ENCODE data around the gene AMPH.

AMPH gene

GRCh38 chr7:38478404-38478803 is 152.8 kb downstream of the AMPH start:
- no peaks in the 10 kb centered on the region for H3K9me3 ChIP-seq (ENCODE audit: insufficient read depth, low read length)
- no peaks in the 10 kb centered on the region for H3K36me3 ChIP-seq (ENCODE audit: low read length)
- H3K9ac ChIP-seq (ENCODE audit: low read length): no peak overlapping the region
- no peak overlapping the region for H3K4me2 ChIP-seq (ENCODE audit: low read depth, low read length, poor library complexity, severe bottlenecking)
- no peaks in the 10 kb centered on the region for H3K27me3 ChIP-seq (ENCODE audit: low read length)
- H4K20me1 ChIP-seq (ENCODE audit: low read depth, low read length): no peaks in the 10 kb centered on the region
- H3F3A ChIP-seq (ENCODE audit: insufficient read depth): no peaks in the 10 kb centered on the region
- TF ChIP-seq CTCF (IDR thresholded peaks at IDR 0.05; ENCODE audit: insufficient read depth, low read length, poor library complexity, severe bottlenecking) (no peak), EZH2phosphoT487 (conservative IDR thresholded peaks at IDR 0.05; ENCODE audit: low read length) (no peak)
- no peak overlapping the region for H3K27ac ChIP-seq (ENCODE audit: low read depth, low read length)
- H3K79me2 ChIP-seq (ENCODE audit: insufficient read depth, low read length): no peaks in the 10 kb centered on the region
- no peak overlapping the region for H3K4me3 ChIP-seq (ENCODE audit: insufficient read depth, low read length, poor library complexity, severe bottlenecking)
- no peaks in the 10 kb centered on the region for H3K9me2 ChIP-seq (replicated peaks; ENCODE audit: insufficient read depth, low read length)
- H2AFZ ChIP-seq (ENCODE audit: low read depth, low read length, severe bottlenecking): no peak overlapping the region

GRCh38 chr7:38477333-38477732 is 153.8 kb downstream of the AMPH start:
- Histone ChIP-seq H3K36me3 (ENCODE audit: low read length) (no peaks in the 10 kb centered on the region), H3K27ac (ENCODE audit: low read depth, low read length) (no peak overlapping the region), H3K4me3 (ENCODE audit: insufficient read depth, low read length, poor library complexity, severe bottlenecking) (no peak overlapping the region), H3F3A (ENCODE audit: insufficient read depth) (no peaks in the 10 kb centered on the region), H3K4me2 (ENCODE audit: low read depth, low read length, poor library complexity, severe bottlenecking) (no peak overlapping the region), H4K20me1 (ENCODE audit: low read depth, low read length) (no peaks in the 10 kb centered on the region), H2AFZ (ENCODE audit: low read depth, low read length, severe bottlenecking) (no peak overlapping the region), H3K27me3 (ENCODE audit: low read length) (no peaks in the 10 kb centered on the region), H3K9ac (ENCODE audit: low read length) (no peak overlapping the region), H3K9me2 (replicated peaks; ENCODE audit: insufficient read depth, low read length) (no peaks in the 10 kb centered on the region), H3K9me3 (ENCODE audit: insufficient read depth, low read length) (no peaks in the 10 kb centered on the region), H3K79me2 (ENCODE audit: insufficient read depth, low read length) (no peaks in the 10 kb centered on the region)
- TF ChIP-seq EZH2phosphoT487 (conservative IDR thresholded peaks at IDR 0.05; ENCODE audit: low read length): no peak
- no peak for TF ChIP-seq CTCF (IDR thresholded peaks at IDR 0.05; ENCODE audit: insufficient read depth, low read length, poor library complexity, severe bottlenecking)

GRCh38 chr7:38476764-38477163 is 154.4 kb downstream of the AMPH start:
- no peaks in the 10 kb centered on the region for H3K9me3 ChIP-seq (ENCODE audit: insufficient read depth, low read length)
- no peak overlapping the region for H3K4me3 ChIP-seq (ENCODE audit: insufficient read depth, low read length, poor library complexity, severe bottlenecking)
- TF ChIP-seq EZH2phosphoT487 (conservative IDR thresholded peaks at IDR 0.05; ENCODE audit: low read length) (no peak), CTCF (IDR thresholded peaks at IDR 0.05; ENCODE audit: insufficient read depth, low read length, poor library complexity, severe bottlenecking) (no peak)
- no peaks in the 10 kb centered on the region for H3K9me2 ChIP-seq (replicated peaks; ENCODE audit: insufficient read depth, low read length)
- no peak overlapping the region for H3K27ac ChIP-seq (ENCODE audit: low read depth, low read length)
- no peak overlapping the region for H3K4me2 ChIP-seq (ENCODE audit: low read depth, low read length, poor library complexity, severe bottlenecking)
- no peaks in the 10 kb centered on the region for H4K20me1 ChIP-seq (ENCODE audit: low read depth, low read length)
- H2AFZ ChIP-seq (ENCODE audit: low read depth, low read length, severe bottlenecking): no peak overlapping the region
- H3F3A ChIP-seq (ENCODE audit: insufficient read depth): no peaks in the 10 kb centered on the region
- H3K36me3 ChIP-seq (ENCODE audit: low read length): no peaks in the 10 kb centered on the region
- no peaks in the 10 kb centered on the region for H3K27me3 ChIP-seq (ENCODE audit: low read length)
- H3K9ac ChIP-seq (ENCODE audit: low read length): no peak overlapping the region
- no peaks in the 10 kb centered on the region for H3K79me2 ChIP-seq (ENCODE audit: insufficient read depth, low read length)

All from SU-DHL-6 (cell line).